Activated T-helper 17 cell treated with anti-CD3 and anti-CD28 coated beads, Interleukin-2, amount 50 U/mL, for 72 hours (primary cell): ENCODE data around the gene CEBPA. TPM values are rescaled to one million over a fixed set of nuclear protein-coding genes. Genes with fewer than 3 reads are reported as not detected.
"Not testable (repeated sequence)": the region's sequence is repeated elsewhere in the genome, so short reads cannot be mapped to it uniquely, and the experiment has no call there.

ENCODE experiments used
- ATAC-seq: fragments of 150-1000 bp; cut with Tn5 transposase; replicated peaks from 2 replicates; pipeline ENCODE4 v1.10.0; 2021; ENCODE audit warnings: mild to moderate bottlenecking, moderate library complexity
- H3K27ac Mint-ChIP-seq: one replicate; pipeline ENCODE4 v1.8.0; 2022; ENCODE audit warnings: mixed read lengths
- H3K27me3 Mint-ChIP-seq: one replicate; pipeline ENCODE4 v1.8.0; 2022; ENCODE audit warnings: mixed read lengths
- H3K36me3 Mint-ChIP-seq: one replicate; pipeline ENCODE4 v1.8.0; 2022; ENCODE audit warnings: low read depth, mild to moderate bottlenecking, mixed read lengths
- H3K4me1 Mint-ChIP-seq: one replicate; pipeline ENCODE4 v1.8.0; 2022; ENCODE audit warnings: mixed read lengths
- H3K4me3 Mint-ChIP-seq: one replicate; pipeline ENCODE4 v1.8.0; 2022; ENCODE audit warnings: mild to moderate bottlenecking, mixed read lengths
- H3K9me3 Mint-ChIP-seq: one replicate; pipeline ENCODE4 v1.8.0; 2022; ENCODE audit warnings: mixed read lengths
- total RNA-seq, 2 donors: library from RNA; stranded (reverse); gene quantifications; one replicate each; pipeline ENCODE4 v1.2.3, GENCODE V29; 2022

Gene CEBPA
- total RNA-seq, 2 donors from 2014 or later = 0.21 to 0.26 TPM

- Mint-ChIP-seq H3K4me3 (no peak overlapping the region), H3K4me1 (no peaks in the 10 kb centered on the region), H3K27ac (no peak overlapping the region), H3K9me3 (no peaks in the 10 kb centered on the region), H3K27me3 (peaks cover 10% of the 10 kb centered on the region), H3K36me3 (no peaks in the 10 kb centered on the region)
- no peak for ATAC-seq
These were observed 33.1 kb upstream of the CEBPA start for GRCh38 chr19:33335446-33335845.

GRCh38 chr19:33334271-33334670 is 31.9 kb upstream of the CEBPA start:
- Mint-ChIP-seq H3K27me3 (peaks cover 20% of the 10 kb centered on the region), H3K36me3 (no peaks in the 10 kb centered on the region), H3K9me3 (no peaks in the 10 kb centered on the region), H3K4me1 (no peaks in the 10 kb centered on the region), H3K4me3 (no peak overlapping the region), H3K27ac (no peak overlapping the region)
- ATAC-seq = no peak

- Mint-ChIP-seq H3K4me1 (no peaks in the 10 kb centered on the region), H3K27ac (no peak overlapping the region), H3K9me3 (no peaks in the 10 kb centered on the region), H3K36me3 (no peaks in the 10 kb centered on the region), H3K27me3 (peaks cover 18% of the 10 kb centered on the region), H3K4me3 (no peak overlapping the region)
- no peak for ATAC-seq
These were observed 31.3 kb upstream of the CEBPA start for GRCh38 chr19:33333642-33334041.

- Mint-ChIP-seq H3K9me3 (no peaks in the 10 kb centered on the region), H3K4me1 (no peaks in the 10 kb centered on the region), H3K36me3 (no peaks in the 10 kb centered on the region), H3K27ac (no peak overlapping the region), H3K4me3 (no peak overlapping the region), H3K27me3 (peaks cover 17% of the 10 kb centered on the region)
- ATAC-seq = no peak
These were observed 30.8 kb upstream of the CEBPA start for GRCh38 chr19:33333151-33333550.

- no peaks in the 10 kb centered on the region for H3K36me3 Mint-ChIP-seq
- no peak for ATAC-seq
- no peak overlapping the region for H3K27ac Mint-ChIP-seq
- no peak overlapping the region for H3K4me3 Mint-ChIP-seq
- H3K27me3 Mint-ChIP-seq = peaks cover 14% of the 10 kb centered on the region
- H3K4me1 Mint-ChIP-seq = no peaks in the 10 kb centered on the region
- H3K9me3 Mint-ChIP-seq = no peaks in the 10 kb centered on the region
These were observed 29.9 kb upstream of the CEBPA start for GRCh38 chr19:33332248-33332647.

DNA sequence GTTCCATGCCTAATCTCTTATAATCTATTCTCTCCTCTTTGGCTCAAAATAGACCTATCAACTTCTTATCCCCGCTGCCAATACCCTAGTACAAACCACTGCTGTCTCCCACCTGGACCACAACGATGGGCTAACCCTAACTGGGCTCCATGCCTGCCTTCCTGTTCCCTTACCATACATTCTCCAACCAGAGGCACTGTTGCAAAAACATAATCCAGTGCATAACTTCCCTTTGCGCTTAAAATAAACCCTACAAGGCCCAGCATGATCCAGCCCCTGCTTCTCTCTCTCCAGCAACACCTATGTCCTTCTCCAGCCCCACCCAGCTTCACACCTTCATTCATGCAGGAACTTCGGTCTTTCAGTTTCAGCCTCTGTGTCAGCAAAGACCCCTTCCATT is 27.4 kb upstream of the CEBPA start:
- Mint-ChIP-seq H3K36me3 (no peaks in the 10 kb centered on the region), H3K4me1 (no peaks in the 10 kb centered on the region), H3K4me3 (no peak overlapping the region), H3K9me3 (no peaks in the 10 kb centered on the region), H3K27ac (no peak overlapping the region), H3K27me3 (peaks cover 14% of the 10 kb centered on the region)
- ATAC-seq = no peak

- Mint-ChIP-seq H3K9me3 (no peaks in the 10 kb centered on the region), H3K4me3 (no peak overlapping the region)
These were observed 26.7 kb upstream of the CEBPA start for GRCh38 chr19:33329060-33329459.

GRCh38 chr19:33325920-33326319 is 23.6 kb upstream of the CEBPA start:
- peaks cover 14% of the 10 kb centered on the region for H3K27me3 Mint-ChIP-seq
- H3K36me3 Mint-ChIP-seq = no peaks in the 10 kb centered on the region
- no peak overlapping the region for H3K4me3 Mint-ChIP-seq
- no peak overlapping the region for H3K27ac Mint-ChIP-seq
- no peaks in the 10 kb centered on the region for H3K4me1 Mint-ChIP-seq
- H3K9me3 Mint-ChIP-seq = no peaks in the 10 kb centered on the region
- ATAC-seq = no peak

More at GRCh38 chr19:33329060-33329459, 26.7 kb upstream of the CEBPA start:
- no peaks in the 10 kb centered on the region for H3K36me3 Mint-ChIP-seq
- peaks cover 14% of the 10 kb centered on the region for H3K27me3 Mint-ChIP-seq
- ATAC-seq = no peak
- H3K27ac Mint-ChIP-seq = no peak overlapping the region
- no peaks in the 10 kb centered on the region for H3K4me1 Mint-ChIP-seq

DNA sequence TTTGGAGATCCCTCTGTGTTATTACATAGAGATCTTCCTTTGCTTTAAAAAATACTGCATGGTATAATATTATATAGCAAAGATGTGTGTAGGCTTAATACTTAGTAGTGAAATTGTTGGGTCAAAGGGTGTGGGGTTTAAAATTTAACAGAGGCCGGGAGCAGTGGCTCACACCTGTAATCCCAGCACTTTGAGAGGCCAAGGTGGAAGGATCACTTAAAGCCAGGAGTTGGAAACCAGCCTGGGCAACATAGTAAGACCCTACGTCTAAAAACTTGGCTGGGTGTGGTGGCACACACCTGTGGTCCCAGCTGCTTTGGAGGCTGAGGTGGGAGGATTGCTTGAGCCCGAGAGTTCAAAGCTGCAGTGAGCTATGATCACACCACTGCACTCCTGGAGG is 22.3 kb upstream of the CEBPA start:
- Mint-ChIP-seq H3K9me3 (no peaks in the 10 kb centered on the region), H3K36me3 (no peaks in the 10 kb centered on the region), H3K4me3 (no peak overlapping the region), H3K4me1 (no peaks in the 10 kb centered on the region), H3K27ac (no peak overlapping the region), H3K27me3 (peaks cover 12% of the 10 kb centered on the region)
- ATAC-seq = no peak

- no peak for ATAC-seq
- Mint-ChIP-seq H3K27me3 (peaks cover 6% of the 10 kb centered on the region), H3K4me1 (no peaks in the 10 kb centered on the region), H3K36me3 (no peaks in the 10 kb centered on the region), H3K9me3 (no peaks in the 10 kb centered on the region), H3K27ac (no peak overlapping the region), H3K4me3 (no peak overlapping the region)
These were observed 20.9 kb upstream of the CEBPA start for GRCh38 chr19:33323093-33323820.

DNA sequence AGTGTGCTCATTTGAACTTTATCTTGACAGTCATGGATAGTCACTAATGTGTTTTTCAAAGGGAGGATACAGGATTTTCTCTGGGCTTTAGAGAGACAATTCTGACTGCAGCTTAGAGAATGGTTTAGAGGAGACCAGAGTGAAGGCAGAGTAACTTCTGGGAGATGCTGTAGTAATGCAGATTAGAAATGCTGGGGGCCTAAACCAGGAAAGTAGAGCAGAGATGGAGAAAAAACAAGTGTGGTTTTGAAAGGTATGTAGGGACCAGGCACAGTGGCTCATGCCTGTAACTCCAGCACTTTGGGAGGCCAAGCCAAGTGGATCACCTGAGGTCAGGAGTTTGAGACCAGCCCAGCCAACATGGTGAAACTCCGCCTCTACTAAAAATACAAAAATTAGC is 18.3 kb upstream of the CEBPA start:
- no peak for ATAC-seq
- Mint-ChIP-seq H3K4me1 (no peaks in the 10 kb centered on the region), H3K4me3 (no peak overlapping the region), H3K9me3 (no peaks in the 10 kb centered on the region), H3K36me3 (no peaks in the 10 kb centered on the region), H3K27ac (no peak overlapping the region), H3K27me3 (peaks cover 6% of the 10 kb centered on the region)

DNA sequence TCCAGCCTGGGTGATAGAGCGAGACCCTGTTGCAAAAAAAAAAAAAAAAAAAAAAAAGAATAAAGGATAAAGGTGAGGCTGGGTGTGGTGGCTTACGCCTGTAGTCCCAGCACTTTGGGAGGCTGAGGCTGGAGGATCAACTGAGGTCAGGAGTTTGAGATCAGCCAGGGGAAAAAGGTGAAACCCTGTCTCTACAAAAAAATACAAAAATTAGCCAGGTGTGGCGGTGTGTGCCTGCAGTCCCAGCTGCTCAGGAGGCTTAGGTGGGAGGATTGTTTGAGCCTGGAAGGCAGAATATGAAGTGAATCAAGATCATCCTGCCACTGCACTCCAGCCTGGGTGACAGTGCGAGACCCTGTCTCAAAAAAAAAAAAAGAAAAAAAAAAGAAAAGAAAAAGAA is 15.7 kb upstream of the CEBPA start:
- H3K27me3 Mint-ChIP-seq, ATAC-seq, H3K4me1 Mint-ChIP-seq, H3K9me3 Mint-ChIP-seq, H3K4me3 Mint-ChIP-seq, H3K36me3 Mint-ChIP-seq, H3K27ac Mint-ChIP-seq: not testable (repeated sequence)

- H3K4me3 Mint-ChIP-seq = no peak overlapping the region
- H3K9me3 Mint-ChIP-seq = no peaks in the 10 kb centered on the region
- ATAC-seq = no peak
- no peaks in the 10 kb centered on the region for H3K4me1 Mint-ChIP-seq
- peaks cover 6% of the 10 kb centered on the region for H3K27me3 Mint-ChIP-seq
- no peak overlapping the region for H3K27ac Mint-ChIP-seq
- H3K36me3 Mint-ChIP-seq = no peaks in the 10 kb centered on the region
These were observed 15.2 kb upstream of the CEBPA start for GRCh38 chr19:33317517-33317916.

- H3K27ac Mint-ChIP-seq = no peak overlapping the region
- H3K9me3 Mint-ChIP-seq = no peaks in the 10 kb centered on the region
- no peak for ATAC-seq
- H3K27me3 Mint-ChIP-seq = peaks cover 6% of the 10 kb centered on the region
- no peaks in the 10 kb centered on the region for H3K36me3 Mint-ChIP-seq
- H3K4me3 Mint-ChIP-seq = no peak overlapping the region
- no peaks in the 10 kb centered on the region for H3K4me1 Mint-ChIP-seq
These were observed 14.4 kb upstream of the CEBPA start for GRCh38 chr19:33316541-33317264.

- H3K36me3 Mint-ChIP-seq, H3K9me3 Mint-ChIP-seq, H3K4me3 Mint-ChIP-seq, H3K27ac Mint-ChIP-seq, H3K4me1 Mint-ChIP-seq, H3K27me3 Mint-ChIP-seq, ATAC-seq: not testable (repeated sequence)
These were observed 10.5 kb upstream of the CEBPA start for GRCh38 chr19:33312808-33313207.
